GM12878 (cell line): Measurements from ENCODE around the gene AQP9. TPM values are rescaled to one million over a fixed set of nuclear protein-coding genes. Genes with fewer than 3 reads are reported as not detected.

Source experiments
- BCLAF1 ChIP-seq: fragments of 450-650 bp; IDR thresholded peaks from 2 replicates; pipeline ENCODE4 v1.6.1; 2017; ENCODE audit warnings: antibody characterized with exemption, mild to moderate bottlenecking, moderate library complexity
- CBX5 ChIP-seq: sonication (generic); IDR thresholded peaks from 2 replicates; pipeline ENCODE4 v1.6.1; 2016; ENCODE audit warnings: low read depth, moderate library complexity, mild to moderate bottlenecking, inconsistent platforms
- CHD2 ChIP-seq: IDR thresholded peaks from 2 replicates; pipeline ENCODE4 v1.6.1; 2011; ENCODE audit warnings: low read depth, low read length, improper control_type of control experiment, borderline replicate concordance
- HSF1 ChIP-seq: fragments of 150-350 bp; IDR thresholded peaks from 2 replicates; pipeline ENCODE4 v1.6.1; 2014; ENCODE audit warnings: mild to moderate bottlenecking, low read depth, low read length
- POLR2A ChIP-seq: IDR thresholded peaks from 2 replicates; pipeline ENCODE4 v1.6.1; 2011; ENCODE audit warnings: low read depth, mild to moderate bottlenecking, low read length
- REST ChIP-seq: IDR thresholded peaks from 2 replicates; pipeline ENCODE4 v1.6.1; 2012; ENCODE audit warnings: mild to moderate bottlenecking, low read depth, low read length
- SKIL ChIP-seq: fragments of 450-650 bp; IDR thresholded peaks from 2 replicates; pipeline ENCODE4 v1.6.1; 2017; ENCODE audit warnings: mild to moderate bottlenecking, low read depth, inconsistent platforms; ENCODE audit not compliant: poor library complexity, severe bottlenecking
- STAT1 ChIP-seq: fragments of 450-650 bp; conservative IDR thresholded peaks from 2 replicates; pipeline ENCODE4 v1.6.1; 2014; ENCODE audit warnings: antibody characterized with exemption, mild to moderate bottlenecking
- TARDBP ChIP-seq: IDR thresholded peaks from 2 replicates; pipeline ENCODE4 v1.6.1; 2016; ENCODE audit warnings: borderline replicate concordance
- polyA plus RNA-seq, 11 experiments: library from polyadenylated mRNA; depleted of rRNA in 4 of 11; unstranded in 6 of 11; stranded (reverse) in 5 of 11; fragments of >200 nt; fragmentation: Nextera tagmentation in 4 of 11; fragmentation: Illumina TruSeq in 1 of 11; extraction: Ambion mirVana in 4 of 11; extraction: Trizol in 1 of 11; gene quantifications; 1 replicate in 1 of 11; 2 replicates in 10 of 11; pipeline versions ENCODE4 v1.2.1 to v1.2.3, GENCODE V29; 2011 to 2016; ENCODE audit warnings: inconsistent platforms in 2 of 11, missing spikeins in 2 of 11, low read depth in 1 of 11
- total RNA-seq, 4 experiments: library from RNA; depleted of rRNA in 3 of 4; stranded (reverse); fragments of >200 nt in 3 of 4; fragmentation: Illumina TruSeq in 1 of 4; extraction: Trizol in 1 of 4; gene quantifications; 2 replicates each; pipeline versions ENCODE4 v1.2.1 to v1.2.3, GENCODE V29; 2013 to 2021

The AQP9 gene
- total and polyA plus RNA-seq, 10 of the 15 experiments (the other 5 are each of a cell fraction or from before 2014, with no cell fraction given), result 0.05 to 3.0 (median 0.22) TPM

GRCh38 chr15:58165661-58166060, 27.5 kb downstream of the AQP9 start (continued):
- TF ChIP-seq REST (no peak), CHD2 (no peak), TARDBP (no peak), SKIL (no peak), CBX5 (no peak), POLR2A (no peak), BCLAF1 (no peak), HSF1 (no peak), STAT1 (no peak)
- TF ChIP-seq, all 136 proteins: peak for 0
